ENCODE results near the gene SLC39A7.

DNA sequence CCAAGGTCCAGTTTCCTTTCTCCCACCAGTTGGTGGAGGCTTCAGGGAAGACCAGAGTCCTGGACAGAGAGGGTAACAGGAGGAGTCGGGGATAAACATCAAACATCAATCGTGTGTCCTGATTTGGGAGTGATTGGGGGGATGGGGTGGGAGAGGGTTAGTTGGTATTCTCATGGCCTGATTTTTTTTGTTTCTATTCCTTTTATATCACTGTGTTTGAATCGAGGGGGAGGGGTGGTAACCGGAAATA, 3.4 kb downstream of the SLC39A7 start:
- TF ChIP-seq RAD21 (IDR thresholded peaks at IDR 0.05; ENCODE audit: low read length) (no peak), MXI1 (IDR thresholded peaks at IDR 0.05; ENCODE audit: borderline replicate concordance, low read depth, low read length) (no peak), POLR2A (IDR thresholded peaks at IDR 0.05; ENCODE audit: low read depth, low read length) (no peak), CEBPB (IDR thresholded peaks at IDR 0.05; ENCODE audit: low read depth, low read length) (no peak), MAFK (IDR thresholded peaks at IDR 0.05; ENCODE audit: low read depth, low read length) (no peak), RFX5 (IDR thresholded peaks at IDR 0.05; ENCODE audit: low read depth, low read length) (no peak), CHD1 (IDR thresholded peaks at IDR 0.05; ENCODE audit: low read depth, low read length) (no peak), MAZ (IDR thresholded peaks at IDR 0.05; ENCODE audit: borderline replicate concordance, low read depth, low read length) (no peak)
- TF ChIP-seq, protein P1, sequence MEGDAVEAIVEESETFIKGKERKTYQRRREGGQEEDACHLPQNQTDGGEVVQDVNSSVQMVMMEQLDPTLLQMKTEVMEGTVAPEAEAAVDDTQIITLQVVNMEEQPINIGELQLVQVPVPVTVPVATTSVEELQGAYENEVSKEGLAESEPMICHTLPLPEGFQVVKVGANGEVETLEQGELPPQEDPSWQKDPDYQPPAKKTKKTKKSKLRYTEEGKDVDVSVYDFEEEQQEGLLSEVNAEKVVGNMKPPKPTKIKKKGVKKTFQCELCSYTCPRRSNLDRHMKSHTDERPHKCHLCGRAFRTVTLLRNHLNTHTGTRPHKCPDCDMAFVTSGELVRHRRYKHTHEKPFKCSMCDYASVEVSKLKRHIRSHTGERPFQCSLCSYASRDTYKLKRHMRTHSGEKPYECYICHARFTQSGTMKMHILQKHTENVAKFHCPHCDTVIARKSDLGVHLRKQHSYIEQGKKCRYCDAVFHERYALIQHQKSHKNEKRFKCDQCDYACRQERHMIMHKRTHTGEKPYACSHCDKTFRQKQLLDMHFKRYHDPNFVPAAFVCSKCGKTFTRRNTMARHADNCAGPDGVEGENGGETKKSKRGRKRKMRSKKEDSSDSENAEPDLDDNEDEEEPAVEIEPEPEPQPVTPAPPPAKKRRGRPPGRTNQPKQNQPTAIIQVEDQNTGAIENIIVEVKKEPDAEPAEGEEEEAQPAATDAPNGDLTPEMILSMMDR (conservative IDR thresholded peaks at IDR 0.05; ENCODE audit: low read depth, low read length) = no peak
- TF ChIP-seq, protein P2, sequence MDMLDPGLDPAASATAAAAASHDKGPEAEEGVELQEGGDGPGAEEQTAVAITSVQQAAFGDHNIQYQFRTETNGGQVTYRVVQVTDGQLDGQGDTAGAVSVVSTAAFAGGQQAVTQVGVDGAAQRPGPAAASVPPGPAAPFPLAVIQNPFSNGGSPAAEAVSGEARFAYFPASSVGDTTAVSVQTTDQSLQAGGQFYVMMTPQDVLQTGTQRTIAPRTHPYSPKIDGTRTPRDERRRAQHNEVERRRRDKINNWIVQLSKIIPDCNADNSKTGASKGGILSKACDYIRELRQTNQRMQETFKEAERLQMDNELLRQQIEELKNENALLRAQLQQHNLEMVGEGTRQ (IDR thresholded peaks at IDR 0.05; ENCODE audit: low read depth, low read length) = no peak
- TF ChIP-seq, protein P3, sequence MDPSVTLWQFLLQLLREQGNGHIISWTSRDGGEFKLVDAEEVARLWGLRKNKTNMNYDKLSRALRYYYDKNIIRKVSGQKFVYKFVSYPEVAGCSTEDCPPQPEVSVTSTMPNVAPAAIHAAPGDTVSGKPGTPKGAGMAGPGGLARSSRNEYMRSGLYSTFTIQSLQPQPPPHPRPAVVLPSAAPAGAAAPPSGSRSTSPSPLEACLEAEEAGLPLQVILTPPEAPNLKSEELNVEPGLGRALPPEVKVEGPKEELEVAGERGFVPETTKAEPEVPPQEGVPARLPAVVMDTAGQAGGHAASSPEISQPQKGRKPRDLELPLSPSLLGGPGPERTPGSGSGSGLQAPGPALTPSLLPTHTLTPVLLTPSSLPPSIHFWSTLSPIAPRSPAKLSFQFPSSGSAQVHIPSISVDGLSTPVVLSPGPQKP (IDR thresholded peaks at IDR 0.05; ENCODE audit: borderline replicate concordance, low read depth, low read length) = no peak

Data from IMR-90 (cell line).